GM21423 (cell line): ENCODE measurements around the gene HCN3.

ENCODE experiments used
- ATAC-seq: cut with Tn5 transposase; IDR thresholded peaks from one replicate; pipeline ENCODE4 v1.9.1; 2021; ENCODE audit warnings: mild to moderate bottlenecking, moderate library complexity; ENCODE audit not compliant: unreplicated experiment

The HCN3 gene

GRCh38 chr1:155254228-155254713 is 23.0 kb upstream of the HCN3 start:
- ATAC-seq = no peak

- no peak for ATAC-seq
These were observed 22.5 kb upstream of the HCN3 start for GRCh38 chr1:155254714-155255242.

- ATAC-seq = peak; percentile 47
These were observed 21.8 kb upstream of the HCN3 start, which contains the start of gene ENTREP3 for GRCh38 chr1:155255243-155256007. Gene ENTREP3 (minus strand): TSS chr1:155255483. CDS start chr1:155254877, 606 bp downstream.

GRCh38 chr1:155256058-155256852 is 21.0 kb upstream of the HCN3 start:
- no peak for ATAC-seq

- ATAC-seq = no peak
These were observed 17.0 kb upstream of the HCN3 start for GRCh38 chr1:155260276-155260675.

GRCh38 chr1:155261493-155261851 is 15.8 kb upstream of the HCN3 start:
- no peak for ATAC-seq

- ATAC-seq = peak; percentile 90
These were observed 15.2 kb upstream of the HCN3 start, which contains the start of gene SCAMP3 for GRCh38 chr1:155261852-155262673. Gene SCAMP3 (minus strand): TSS chr1:155262360. CDS start chr1:155262151, 209 bp downstream.

- no peak for ATAC-seq
These were observed 14.2 kb upstream of the HCN3 start for GRCh38 chr1:155263067-155263466.

GRCh38 chr1:155266553-155266952 is 10.7 kb upstream of the HCN3 start:
- no peak for ATAC-seq

- ATAC-seq = no peak
These were observed 9.9 kb upstream of the HCN3 start for GRCh38 chr1:155267373-155267772.

- no peak for ATAC-seq
These were observed 8.6 kb upstream of the HCN3 start for GRCh38 chr1:155268630-155269029.

- no peak for ATAC-seq
These were observed 7.9 kb upstream of the HCN3 start for GRCh38 chr1:155269381-155269780.

GRCh38 chr1:155272466-155273342 is 4.6 kb upstream of the HCN3 start:
- ATAC-seq = peak; percentile 28

GRCh38 chr1:155273343-155274245 is 3.7 kb upstream of the HCN3 start, which contains the start of gene CLK2:
Gene CLK2 (minus strand): TSS chr1:155273504. CDS start chr1:155270977, 2,527 bp downstream.
- peak; percentile 77 for ATAC-seq

- no peak for ATAC-seq
These were observed 832 bp downstream of the HCN3 start for GRCh38 chr1:155277902-155278688.

- no peak for ATAC-seq
These were observed 1.5 kb downstream of the HCN3 start for GRCh38 chr1:155278689-155279160.

GRCh38 chr1:155279268-155279667 is 2.0 kb downstream of the HCN3 start:
- no peak for ATAC-seq
